GM21529 (cell line): ENCODE data around the gene TTI1.

ENCODE experiments used
- ATAC-seq: cut with Tn5 transposase; IDR thresholded peaks from one replicate; pipeline ENCODE4 v1.9.1; 2021; ENCODE audit not compliant: unreplicated experiment

Gene TTI1

GRCh38 chr20:38055294-38055693, 22.0 kb upstream of the TTI1 start:
- no peak for ATAC-seq

GRCh38 chr20:38054647-38055046, 21.4 kb upstream of the TTI1 start:
- no peak for ATAC-seq

DNA sequence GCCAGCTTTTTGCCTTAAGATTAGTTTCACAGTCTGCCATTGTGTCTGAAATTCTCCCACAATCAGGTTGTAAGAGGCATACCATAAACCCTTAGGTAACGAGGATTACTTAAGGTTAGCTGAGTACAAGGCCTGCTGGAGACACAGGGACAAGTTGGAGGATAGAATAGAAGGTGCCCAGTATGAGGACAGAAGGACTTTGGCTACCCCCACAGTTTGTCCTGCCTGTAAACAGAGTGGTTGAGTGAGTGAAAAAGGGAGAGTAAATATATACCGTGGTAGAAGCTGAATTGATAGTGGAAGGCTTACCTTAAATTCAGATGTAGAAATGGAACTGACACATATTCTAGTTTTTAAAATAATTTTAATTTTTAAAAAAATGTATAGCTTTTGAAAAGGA, 19.6 kb upstream of the TTI1 start:
- ATAC-seq: no peak

- ATAC-seq: no peak
These were observed 17.4 kb upstream of the TTI1 start for GRCh38 chr20:38050686-38051085.

- no peak for ATAC-seq
These were observed 16.5 kb upstream of the TTI1 start for GRCh38 chr20:38049800-38050199.

DNA sequence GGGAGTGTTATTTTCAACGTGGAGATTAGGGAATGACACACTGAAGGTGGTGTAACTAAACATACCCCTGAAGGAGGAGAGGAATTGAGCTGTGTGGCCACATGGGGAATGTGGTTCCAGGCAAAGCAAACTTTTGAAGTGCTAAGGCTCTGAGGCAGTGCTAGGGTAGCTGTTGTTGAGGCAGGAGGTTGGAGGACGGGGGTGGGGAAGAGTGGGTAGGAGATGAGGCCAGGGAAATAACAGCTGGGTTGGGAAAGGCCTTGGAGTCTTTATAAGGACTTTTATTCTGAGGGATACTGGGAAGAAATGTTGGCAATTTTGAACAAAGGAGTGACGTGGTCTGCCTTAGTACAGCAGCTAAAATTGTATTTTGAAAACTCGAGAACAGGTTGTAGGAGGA, 13.3 kb upstream of the TTI1 start:
- no peak for ATAC-seq

DNA sequence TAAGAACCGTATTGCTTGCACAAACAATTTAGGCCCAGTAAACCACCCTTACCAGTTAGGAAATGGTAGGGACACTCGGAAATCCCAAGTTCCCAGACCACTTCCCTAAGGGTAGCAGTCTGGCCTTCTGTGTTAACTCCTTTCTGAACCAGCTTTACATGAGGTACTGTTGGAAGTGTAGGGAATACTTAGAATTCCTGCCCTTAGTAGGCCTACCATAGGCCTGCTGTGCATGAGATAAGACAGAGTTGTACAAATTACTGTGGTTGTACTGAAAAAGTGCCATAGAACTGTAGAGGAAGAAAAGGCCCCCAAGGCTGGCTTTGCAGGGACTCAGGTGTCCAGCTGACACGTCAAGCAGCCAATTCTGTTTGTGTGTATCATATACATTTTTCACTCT, 11.4 kb upstream of the TTI1 start:
- no peak for ATAC-seq

- no peak for ATAC-seq
These were observed 10.4 kb upstream of the TTI1 start for GRCh38 chr20:38043512-38044300.

- ATAC-seq: no peak
These were observed 7.0 kb upstream of the TTI1 start for GRCh38 chr20:38040276-38040675.

DNA sequence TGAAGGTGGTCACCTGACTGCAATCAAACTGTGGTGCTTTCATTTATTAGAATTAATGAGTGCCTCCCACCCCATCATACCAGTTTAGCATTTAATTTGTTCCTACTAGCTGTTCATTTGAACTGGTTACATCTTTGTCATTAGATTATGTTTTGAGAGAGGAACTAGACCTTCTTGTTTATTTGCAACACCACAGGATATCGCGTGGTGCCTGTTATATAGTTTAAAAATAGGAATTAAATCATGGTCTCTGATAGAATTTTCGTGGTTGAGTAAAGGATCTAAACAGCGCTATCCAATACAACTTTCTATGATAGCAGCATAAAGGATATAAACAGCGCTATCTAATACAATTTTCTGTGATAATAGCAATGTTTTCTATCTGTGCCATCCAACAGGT, 3.1 kb upstream of the TTI1 start:
- no peak for ATAC-seq

DNA sequence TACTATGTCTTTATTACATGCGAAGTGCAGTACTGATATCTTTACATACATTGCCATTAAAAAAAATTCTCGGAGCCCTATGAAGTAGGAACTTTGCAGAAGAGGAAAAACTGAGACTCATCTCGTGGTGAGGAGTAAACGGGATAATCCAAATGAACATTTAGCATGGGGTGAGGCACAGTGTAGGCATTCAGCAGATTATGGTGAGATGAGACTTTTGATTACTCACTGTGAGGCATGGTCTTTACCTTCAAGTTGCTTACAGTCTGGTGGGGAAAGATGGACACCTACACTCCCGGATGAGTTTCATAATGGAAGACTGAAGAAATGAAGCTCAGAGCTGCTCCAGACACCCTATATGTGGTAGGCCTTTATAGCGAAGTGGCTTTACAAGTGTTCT, 1.7 kb upstream of the TTI1 start:
- no peak for ATAC-seq

DNA sequence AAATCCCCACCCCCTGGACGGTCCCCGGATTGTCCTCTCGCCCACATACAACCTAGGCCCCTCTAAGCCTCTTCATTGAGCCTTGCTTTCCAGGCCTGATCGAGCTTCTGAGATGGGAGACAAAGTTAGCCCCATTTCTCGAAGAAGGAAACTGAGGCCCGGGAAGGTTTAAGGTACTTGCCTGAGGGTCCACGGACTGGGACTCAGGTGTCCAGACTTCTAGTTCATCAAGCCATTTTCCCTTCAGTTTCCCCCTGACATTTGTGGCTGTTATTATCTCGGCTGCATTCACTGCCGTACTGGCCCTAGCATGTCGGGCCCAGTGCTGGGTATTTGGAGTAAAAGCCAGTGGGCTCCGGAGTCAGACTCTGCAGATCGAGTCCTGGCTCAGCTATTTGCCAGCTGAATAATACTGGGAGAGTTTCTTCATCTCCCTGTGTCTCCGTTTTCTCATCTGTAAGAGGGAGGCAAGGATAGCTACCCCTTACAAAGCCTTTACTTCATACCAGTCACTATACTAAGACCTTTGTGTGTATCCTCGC, 923 bp upstream of the TTI1 start:
- peak; percentile 3 for ATAC-seq

GRCh38 chr20:38032585-38033329, 499 bp downstream of the TTI1 start:
- ATAC-seq: peak; percentile 37

GRCh38 chr20:38031957-38032356, 1.3 kb downstream of the TTI1 start:
- ATAC-seq: no peak

- no peak for ATAC-seq
These were observed 3.8 kb downstream of the TTI1 start for GRCh38 chr20:38029453-38029852.

DNA sequence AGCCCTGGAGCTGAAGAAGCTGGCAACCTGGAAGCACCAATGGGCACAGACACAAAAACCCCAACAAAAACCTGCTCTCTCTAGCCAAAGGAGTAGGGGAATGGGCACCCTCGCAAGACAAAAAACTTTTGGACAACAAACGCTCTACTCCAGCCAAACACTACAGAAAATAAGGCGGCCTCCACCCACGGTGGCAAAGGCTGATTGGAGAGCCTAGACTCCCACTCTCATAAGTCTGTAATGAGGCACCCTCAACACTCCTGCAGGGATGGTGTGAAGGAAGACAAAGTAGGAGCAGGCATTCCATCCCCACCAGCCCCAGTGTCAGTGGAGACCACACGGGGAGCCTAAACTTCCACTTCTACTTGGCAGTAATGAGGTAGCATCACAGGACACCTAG, 8.8 kb downstream of the TTI1 start:
- ATAC-seq: no peak

DNA sequence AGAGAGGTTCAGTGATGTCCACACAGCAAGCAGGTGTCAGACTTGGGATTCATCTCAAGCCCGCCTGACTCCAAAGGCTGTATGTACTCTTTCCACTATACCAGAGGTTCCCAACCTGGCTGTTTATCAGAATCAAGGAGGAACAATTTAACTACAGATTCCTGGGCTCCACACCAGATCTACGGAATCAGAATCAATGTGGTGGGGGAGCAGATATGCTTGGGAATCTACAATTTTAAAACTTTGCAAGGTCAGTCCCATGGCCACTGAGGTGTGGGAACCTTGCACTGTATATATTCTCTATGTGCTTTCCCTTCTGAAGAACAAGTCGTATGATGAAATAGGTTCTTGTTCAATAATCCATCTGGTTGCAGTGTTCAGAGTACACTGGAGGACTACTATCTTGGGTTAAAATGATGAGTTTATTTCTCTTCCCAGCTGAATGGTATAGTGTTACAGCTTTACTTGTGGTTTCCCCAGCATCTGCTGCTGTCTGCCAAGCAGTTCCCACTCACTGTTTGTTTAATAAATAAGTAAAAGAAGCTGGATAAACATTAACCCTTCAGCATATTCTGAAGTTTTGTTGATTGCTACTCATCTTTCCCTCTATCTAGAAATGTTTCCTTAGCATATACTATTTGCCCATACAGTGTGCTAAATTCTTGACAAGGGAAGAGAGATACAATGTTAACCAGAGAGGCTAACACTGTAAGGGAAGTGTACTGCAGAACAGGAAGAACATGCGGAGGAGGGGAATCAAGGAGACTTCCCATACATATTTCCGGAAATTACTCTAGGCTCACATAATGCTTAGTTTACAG, 9.9 kb downstream of the TTI1 start:
- no peak for ATAC-seq

DNA sequence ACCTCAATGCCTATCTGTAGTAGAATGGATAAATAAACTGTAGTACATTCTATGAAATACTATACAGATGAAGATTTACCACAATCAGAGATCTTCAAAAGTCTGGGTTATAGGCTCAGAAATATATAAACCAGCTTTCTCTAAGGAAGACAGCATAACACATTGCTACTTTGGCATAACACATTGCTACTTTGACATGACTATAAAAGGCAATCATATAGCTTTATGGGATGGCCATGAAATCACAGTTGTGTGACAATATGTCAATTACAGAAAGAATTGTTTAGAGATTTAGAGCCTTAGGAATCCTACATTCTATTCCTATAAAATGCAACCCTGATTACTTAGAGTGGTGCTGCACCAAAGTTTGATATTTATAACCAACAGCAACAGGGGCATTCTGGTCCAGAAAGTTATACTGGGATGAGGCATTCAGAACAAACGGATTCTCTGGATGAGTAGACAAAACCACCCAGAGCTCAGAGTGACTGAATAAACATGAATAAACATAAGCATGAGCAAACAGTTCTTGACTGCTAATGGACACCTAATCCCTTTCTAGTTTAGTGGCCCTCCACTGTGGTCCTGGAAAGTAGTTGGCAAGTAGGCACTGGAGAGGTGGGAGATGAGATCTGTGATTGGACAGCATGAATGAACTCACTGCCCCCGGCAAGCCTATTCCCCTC, 12.0 kb downstream of the TTI1 start:
- ATAC-seq: no peak

GRCh38 chr20:38018385-38018784, 14.9 kb downstream of the TTI1 start:
- no peak for ATAC-seq

DNA sequence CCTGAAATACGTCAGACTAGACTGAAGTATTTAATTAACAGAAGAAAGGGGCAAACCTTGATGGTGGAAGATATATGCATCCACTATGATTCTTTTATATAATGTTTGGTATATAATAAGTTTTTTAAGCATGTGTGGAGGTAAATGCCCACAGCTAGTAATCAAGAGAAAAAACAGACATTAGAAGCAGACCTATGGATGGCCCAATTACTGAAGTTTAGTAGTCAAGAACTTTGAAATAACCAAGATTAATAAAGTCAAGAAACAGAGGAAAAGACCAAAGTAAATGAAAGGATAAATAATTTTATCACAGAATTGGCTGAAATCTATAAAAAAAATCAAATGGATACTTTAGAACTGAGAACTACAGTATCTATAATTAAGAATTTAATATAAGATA, 15.3 kb downstream of the TTI1 start:
- ATAC-seq: no peak

DNA sequence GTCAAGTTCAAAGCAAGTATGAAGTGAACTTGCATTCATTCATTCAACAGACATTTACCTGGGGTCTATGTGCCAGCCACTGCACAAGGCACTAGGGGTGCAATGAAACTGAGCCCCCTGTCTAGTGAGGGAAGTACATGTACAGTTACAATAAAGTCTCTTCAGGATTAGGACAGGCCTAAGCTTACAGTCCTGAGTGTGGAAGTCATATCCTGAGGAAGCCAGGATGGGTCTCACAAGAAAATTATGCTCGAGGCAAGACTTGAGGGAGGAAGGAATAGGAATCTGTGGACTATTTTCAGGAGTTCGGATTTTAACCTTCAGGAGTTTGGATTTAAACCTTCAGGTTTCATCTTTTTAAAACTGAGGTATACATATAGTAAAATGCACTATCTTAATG, 19.4 kb downstream of the TTI1 start:
- no peak for ATAC-seq
